Measurements from ENCODE around the gene NUDT19. TPM values are rescaled to one million over a fixed set of nuclear protein-coding genes. Genes with fewer than 3 reads are reported as not detected.

The NUDT19 gene
- total and polyA plus RNA-seq, 9 of the 15 experiments (the other 6 are each of a cell fraction or from before 2014, with no cell fraction given), result 9.6 to 38.6 (median 14.4) TPM

DNA sequence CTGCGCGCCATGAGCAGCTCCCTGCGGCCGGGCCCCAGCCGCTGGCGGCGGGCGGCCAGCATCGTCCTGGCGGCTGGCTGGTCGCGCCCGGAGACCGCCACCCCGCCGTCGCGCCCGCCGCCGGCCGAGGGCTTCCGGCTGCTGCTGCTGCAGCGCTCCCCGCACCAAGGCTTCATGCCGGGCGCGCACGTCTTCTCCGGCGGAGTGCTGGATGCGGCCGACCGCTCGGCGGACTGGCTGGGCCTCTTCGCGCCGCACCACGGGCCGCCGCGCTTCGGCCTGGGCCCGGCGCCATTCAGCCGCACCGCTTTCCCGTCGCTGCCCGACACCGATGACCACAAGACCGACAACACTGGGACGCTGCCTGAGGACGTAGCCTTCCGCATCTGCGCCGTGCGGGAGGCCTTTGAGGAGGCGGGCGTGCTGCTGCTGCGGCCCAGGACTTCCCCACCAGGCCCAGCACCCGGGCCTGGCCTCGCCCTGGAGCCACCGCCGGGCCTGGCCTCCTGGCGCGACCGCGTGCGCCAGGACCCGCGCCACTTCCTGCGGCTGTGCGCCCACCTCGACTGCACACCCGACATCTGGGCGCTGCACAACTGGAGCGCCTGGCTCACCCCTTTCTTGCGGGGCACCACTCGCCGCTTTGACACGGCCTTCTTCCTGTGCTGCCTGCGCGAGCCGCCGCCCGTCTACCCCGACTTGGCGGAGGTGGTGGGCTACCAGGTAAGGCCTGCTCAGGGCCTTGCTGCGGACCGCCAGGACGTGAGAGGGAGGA is 518 bp downstream of the NUDT19 start (continued):
- TF ChIP-seq, protein P1, sequence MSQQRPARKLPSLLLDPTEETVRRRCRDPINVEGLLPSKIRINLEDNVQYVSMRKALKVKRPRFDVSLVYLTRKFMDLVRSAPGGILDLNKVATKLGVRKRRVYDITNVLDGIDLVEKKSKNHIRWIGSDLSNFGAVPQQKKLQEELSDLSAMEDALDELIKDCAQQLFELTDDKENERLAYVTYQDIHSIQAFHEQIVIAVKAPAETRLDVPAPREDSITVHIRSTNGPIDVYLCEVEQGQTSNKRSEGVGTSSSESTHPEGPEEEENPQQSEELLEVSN (IDR thresholded peaks at IDR 0.05; ENCODE audit: borderline replicate concordance in 1 of 2, extremely low read depth in 1 of 2, insufficient read depth in 1 of 2, insufficient read length in 1 of 2, low read depth in 1 of 2, low read length in 1 of 2, poor library complexity in 1 of 2, severe bottlenecking in 1 of 2), result peak; percentile 84 to 91
- TF ChIP-seq ZBTB7A (IDR thresholded peaks at IDR 0.05; ENCODE audit: borderline replicate concordance, control insufficient read depth, low read depth, low read length), result no peak; the same call in 1 of the 2 replicates
- 0 out of 2 replicates have a peak, but pooled peaks have one; percentile 57 for TF ChIP-seq GATAD2B (IDR thresholded peaks at IDR 0.05; ENCODE audit: borderline replicate concordance)
- TF ChIP-seq, protein P2, sequence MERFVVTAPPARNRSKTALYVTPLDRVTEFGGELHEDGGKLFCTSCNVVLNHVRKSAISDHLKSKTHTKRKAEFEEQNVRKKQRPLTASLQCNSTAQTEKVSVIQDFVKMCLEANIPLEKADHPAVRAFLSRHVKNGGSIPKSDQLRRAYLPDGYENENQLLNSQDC (CRISPR knock-in tag; IDR thresholded peaks at IDR 0.05), result no peak
- no peak for TF ChIP-seq ZNF76 (CRISPR knock-in tag; IDR thresholded peaks at IDR 0.05; ENCODE audit: borderline replicate concordance)
- TF ChIP-seq, protein P3, sequence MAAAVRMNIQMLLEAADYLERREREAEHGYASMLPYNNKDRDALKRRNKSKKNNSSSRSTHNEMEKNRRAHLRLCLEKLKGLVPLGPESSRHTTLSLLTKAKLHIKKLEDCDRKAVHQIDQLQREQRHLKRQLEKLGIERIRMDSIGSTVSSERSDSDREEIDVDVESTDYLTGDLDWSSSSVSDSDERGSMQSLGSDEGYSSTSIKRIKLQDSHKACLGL (CRISPR knock-in tag; IDR thresholded peaks at IDR 0.05; ENCODE audit: borderline replicate concordance, poor library complexity, severe bottlenecking), result no peak
- TF ChIP-seq NFE2L1 (tag; IDR thresholded peaks at IDR 0.05; ENCODE audit: borderline replicate concordance, low read depth), result no peak
- TF ChIP-seq HMG20A (CRISPR knock-in tag; conservative IDR thresholded peaks at IDR 0.05), result no peak
- TF ChIP-seq MTA3 (IDR thresholded peaks at IDR 0.05; ENCODE audit: borderline replicate concordance), result peak; percentile 56; the same call in 1 of the 2 replicates
- TF ChIP-seq, protein P4, sequence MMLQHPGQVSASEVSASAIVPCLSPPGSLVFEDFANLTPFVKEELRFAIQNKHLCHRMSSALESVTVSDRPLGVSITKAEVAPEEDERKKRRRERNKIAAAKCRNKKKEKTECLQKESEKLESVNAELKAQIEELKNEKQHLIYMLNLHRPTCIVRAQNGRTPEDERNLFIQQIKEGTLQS (IDR thresholded peaks at IDR 0.05), result no peak
- TF ChIP-seq, protein P4 (CRISPR knock-in tag; conservative IDR thresholded peaks at IDR 0.05), result no peak
- TF ChIP-seq SMARCB1 (IDR thresholded peaks at IDR 0.05; ENCODE audit: insufficient read length, low read depth), result no peak
- 0 out of 4 replicates have a peak, but pooled peaks of 1 of the 2 experiments have one; percentile 40 for TF ChIP-seq FOXK2 (conservative IDR thresholded peaks at IDR 0.05 in 1 of 2, IDR thresholded peaks at IDR 0.05 in 1 of 2; ENCODE audit: low read depth in 2 of 2)
- no peak for TF ChIP-seq CSDE1 (IDR thresholded peaks at IDR 0.05)
- TF ChIP-seq TAF9B (IDR thresholded peaks at IDR 0.05; ENCODE audit: partially characterized antibody), result no peak
- TF ChIP-seq ETV6 (IDR thresholded peaks at IDR 0.05; ENCODE audit: borderline replicate concordance in 1 of 2, low read depth in 2 of 2, low read length in 1 of 2), result no peak
- TF ChIP-seq ETV6 (CRISPR knock-in tag; IDR thresholded peaks at IDR 0.05; ENCODE audit: borderline replicate concordance), result 0 out of 2 replicates have a peak, but pooled peaks have one; percentile 39
- TF ChIP-seq ZNF764 (CRISPR knock-in tag; IDR thresholded peaks at IDR 0.05; ENCODE audit: low read depth), result no peak
- no peak for TF ChIP-seq ILK (tag; IDR thresholded peaks at IDR 0.05; ENCODE audit: borderline replicate concordance, low read depth)
- TF ChIP-seq, protein P5, sequence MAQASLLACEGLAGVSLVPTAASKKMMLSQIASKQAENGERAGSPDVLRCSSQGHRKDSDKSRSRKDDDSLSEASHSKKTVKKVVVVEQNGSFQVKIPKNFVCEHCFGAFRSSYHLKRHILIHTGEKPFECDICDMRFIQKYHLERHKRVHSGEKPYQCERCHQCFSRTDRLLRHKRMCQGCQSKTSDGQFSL (CRISPR knock-in tag; IDR thresholded peaks at IDR 0.05), result 0 out of 2 replicates have a peak, but pooled peaks have one; percentile 26
- TF ChIP-seq, protein P5 (tag; IDR thresholded peaks at IDR 0.05), result no peak
- TF ChIP-seq KLF16 (IDR thresholded peaks at IDR 0.05), result no peak
- TF ChIP-seq TGIF2 (CRISPR knock-in tag; IDR thresholded peaks at IDR 0.05), result peak; percentile 56; the same call in 1 of the 2 replicates

Measured in K562 (cell line).